OCI-LY7 (cell line): ENCODE measurements around the gene CCDC17.

ENCODE experiments used
- CTCF ChIP-seq: fragments of 200-600 bp; sonication (generic); conservative IDR thresholded peaks from 2 replicates; pipeline ENCODE4 v1.5.1; 2014; ENCODE audit warnings: mild to moderate bottlenecking, antibody characterized with exemption, low read length, moderate library complexity, mixed read lengths
- EZH2phosphoT487 ChIP-seq: fragments of 200-600 bp; sonication (generic); IDR thresholded peaks from 2 replicates; pipeline ENCODE4 v1.6.1; 2018; ENCODE audit warnings: low read depth, borderline replicate concordance, mild to moderate bottlenecking, mixed run types, antibody characterized with exemption, low read length, moderate library complexity, mixed read lengths

GRCh38 chr1:45620588-45621500 is 3.0 kb downstream of the CCDC17 start:
- no peak for TF ChIP-seq CTCF
- no peak for TF ChIP-seq EZH2phosphoT487
